GM21576 (cell line): Measurements from ENCODE around the gene LRRTM4.

Experiments used
- ATAC-seq: cut with Tn5 transposase; IDR thresholded peaks from one replicate; pipeline ENCODE4 v1.9.1; 2021; ENCODE audit warnings: mild to moderate bottlenecking, moderate library complexity; ENCODE audit not compliant: unreplicated experiment

LRRTM4 gene

GRCh38 chr2:77328134-77328931 lies 193.8 kb downstream of the LRRTM4 start:
- ATAC-seq: no peak

- ATAC-seq: no peak
Measured at GRCh38 chr2:77325395-77325794, 196.8 kb downstream of the LRRTM4 start.

- ATAC-seq: no peak
Measured at GRCh38 chr2:77322431-77322830, 199.7 kb downstream of the LRRTM4 start.

GRCh38 chr2:77314721-77315120 lies 207.5 kb downstream of the LRRTM4 start:
- no peak for ATAC-seq

- no peak for ATAC-seq
Measured at GRCh38 chr2:77310416-77310815, 211.8 kb downstream of the LRRTM4 start.

GRCh38 chr2:77309725-77310124 lies 212.5 kb downstream of the LRRTM4 start:
- no peak for ATAC-seq

- ATAC-seq: no peak
Measured at GRCh38 chr2:77301441-77301840, 220.7 kb downstream of the LRRTM4 start.

- ATAC-seq: no peak
Measured at GRCh38 chr2:77296791-77297190, 225.4 kb downstream of the LRRTM4 start.

- no peak for ATAC-seq
Measured at GRCh38 chr2:77294474-77294873, 227.7 kb downstream of the LRRTM4 start.

- ATAC-seq: no peak
Measured at GRCh38 chr2:77284353-77284752, 237.8 kb downstream of the LRRTM4 start.

- no peak for ATAC-seq
Measured at GRCh38 chr2:77271262-77271661, 250.9 kb downstream of the LRRTM4 start.

- no peak for ATAC-seq
Measured at GRCh38 chr2:77270433-77270832, 251.7 kb downstream of the LRRTM4 start.

- no peak for ATAC-seq
Measured at GRCh38 chr2:77268626-77269025, 253.6 kb downstream of the LRRTM4 start.

- no peak for ATAC-seq
Measured at GRCh38 chr2:77232909-77233425, 289.2 kb downstream of the LRRTM4 start.

GRCh38 chr2:77228391-77228790 lies 293.8 kb downstream of the LRRTM4 start:
- no peak for ATAC-seq

GRCh38 chr2:77210725-77211124 lies 311.5 kb downstream of the LRRTM4 start:
- no peak for ATAC-seq

GRCh38 chr2:77207331-77207730 lies 314.8 kb downstream of the LRRTM4 start:
- ATAC-seq: no peak

- ATAC-seq: no peak
Measured at GRCh38 chr2:77201755-77202154, 320.4 kb downstream of the LRRTM4 start.

- ATAC-seq: no peak
Measured at GRCh38 chr2:77199411-77199810, 322.8 kb downstream of the LRRTM4 start.

- no peak for ATAC-seq
Measured at GRCh38 chr2:77193858-77194448, 328.2 kb downstream of the LRRTM4 start.

- ATAC-seq: no peak
Measured at GRCh38 chr2:77192811-77193289, 329.3 kb downstream of the LRRTM4 start.

GRCh38 chr2:77191665-77192064 lies 330.5 kb downstream of the LRRTM4 start:
- no peak for ATAC-seq
